GM12878 (cell line): ENCODE results near the gene PROC. TPM values are rescaled to one million over a fixed set of nuclear protein-coding genes. Genes with fewer than 3 reads are reported as not detected.

Experiments used
- ATAC-seq: fragments of 200-7000 bp; cut with Tn5 transposase; 3 replicates; pipeline ENCODE4 v1.9.1; 2020; ENCODE audit warnings: mild to moderate bottlenecking, moderate library complexity
- BruUV-seq: library from RNA; stranded (reverse); fragments of 400-500 nt; replicated peaks from 2 replicates; lab custom pipeline; 2021; lab: Mats Ljungman, UMichigan
- CTCF ChIA-PET: fragments of 300-600 bp; sonication (Branson Sonifier 250); formaldehyde crosslinking; extraction: SDS; loops from one replicate; lab custom pipeline; 2021; ENCODE audit warnings: inconsistent platforms; lab: Yijun Ruan, JAX
- POLR2A ChIA-PET: fragments of 350-600 bp; formaldehyde crosslinking; extraction: SDS; loops from one replicate; lab custom pipeline; 2021; ENCODE audit warnings: inconsistent platforms; lab: Charles Lee
- RAD21 ChIA-PET: fragments of 300-600 bp; sonication (Branson Sonifier 250); formaldehyde crosslinking; loops from one replicate; lab custom pipeline; 2023; ENCODE audit warnings: antibody characterized with exemption; ENCODE audit not compliant: unreplicated experiment; lab: Charles Lee
- SMC1A ChIA-PET: fragments of 300-600 bp; sonication (Branson Sonifier 250); formaldehyde crosslinking; loops from one replicate; lab custom pipeline; 2023; ENCODE audit not compliant: unreplicated experiment, uncharacterized antibody; lab: Charles Lee
- DNase-seq: peaks from one replicate; pipeline ENCODE4 v3.0.0-alpha.2; 2011; ENCODE audit warnings: low read depth, low spot score
- FAIRE-seq: peaks from 3 replicates; lab custom pipeline; 2011; peaks lifted over from hg19 to GRCh38; lab: Jason Lieb, UNC
- H2AFZ ChIP-seq: 2 replicates; pipeline ENCODE4 v1.6.0; 2011; ENCODE audit warnings: low read depth, low read length, control low read depth; ENCODE audit not compliant: control insufficient read depth
- H3K27ac ChIP-seq: 2 replicates; pipeline ENCODE4 v1.5.1; 2011; ENCODE audit warnings: control low read depth; ENCODE audit not compliant: control insufficient read depth, insufficient read depth
- H3K27me3 ChIP-seq, 2 experiments: replicated peaks in 1 of 2; 2 replicates each; pipeline versions ENCODE4 v1.6.0 to v1.6.1; 2011; ENCODE audit warnings: low read length in 1 of 2; ENCODE audit not compliant: control insufficient read depth in 2 of 2, insufficient read depth in 2 of 2
- H3K36me3 ChIP-seq, 2 experiments: 2 replicates each; pipeline ENCODE4 v1.5.1; 2011; ENCODE audit warnings: low read length in 1 of 2; ENCODE audit not compliant: control insufficient read depth in 2 of 2, insufficient read depth in 2 of 2
- H3K4me1 ChIP-seq: 2 replicates; pipeline ENCODE4 v1.6.1; 2011; ENCODE audit warnings: mild to moderate bottlenecking, low read length, moderate library complexity, mixed read lengths; ENCODE audit not compliant: control insufficient read depth, insufficient read depth
- H3K4me2 ChIP-seq: 2 replicates; pipeline ENCODE4 v1.6.0; 2011; ENCODE audit warnings: control low read depth; ENCODE audit not compliant: control insufficient read depth, insufficient read depth
- H3K4me3 ChIP-seq: fragments of 200-600 bp; sonication (generic); 2 replicates; pipeline ENCODE4 v1.5.1; 2016
- H3K79me2 ChIP-seq: 2 replicates; pipeline ENCODE4 v1.6.0; 2011; ENCODE audit warnings: low read length; ENCODE audit not compliant: control insufficient read depth, insufficient read depth
- H3K9ac ChIP-seq: 2 replicates; pipeline ENCODE4 v1.8.0; 2011; ENCODE audit warnings: low read length, control low read depth, mixed read lengths; ENCODE audit not compliant: control insufficient read depth, insufficient read depth
- H3K9me3 ChIP-seq: replicated peaks from 3 replicates; pipeline ENCODE4 v1.5.1; 2011; ENCODE audit warnings: mild to moderate bottlenecking, low read length; ENCODE audit not compliant: control insufficient read depth, insufficient read depth
- H4K20me1 ChIP-seq: 2 replicates; pipeline ENCODE4 v1.6.0; 2011; ENCODE audit not compliant: control insufficient read depth, insufficient read depth
- ASH2L ChIP-seq: fragments of 300-600, 200-600 bp; sonication (generic); IDR thresholded peaks from 2 replicates; pipeline ENCODE4 v1.6.1; 2017; ENCODE audit warnings: low read depth, mild to moderate bottlenecking, borderline replicate concordance
- E2F4 ChIP-seq: IDR thresholded peaks from 2 replicates; pipeline ENCODE4 v1.6.1; 2012; ENCODE audit warnings: low read depth, low read length, improper control_type of control experiment
- GATAD2B ChIP-seq: fragments of 450-650 bp; conservative IDR thresholded peaks from 2 replicates; pipeline ENCODE4 v1.6.1; 2017; ENCODE audit warnings: low read depth, mild to moderate bottlenecking, moderate library complexity
- JUNB ChIP-seq: IDR thresholded peaks from 2 replicates; pipeline ENCODE4 v1.6.1; 2016; ENCODE audit warnings: antibody characterized with exemption, mild to moderate bottlenecking
- MTA3 ChIP-seq: IDR thresholded peaks from 2 replicates; pipeline ENCODE4 v1.6.1; 2012; ENCODE audit warnings: low read length, inconsistent platforms, borderline replicate concordance
- NBN ChIP-seq: fragments of 450-650 bp; IDR thresholded peaks from 2 replicates; pipeline ENCODE4 v1.6.1; 2016
- NFIC ChIP-seq: IDR thresholded peaks from 2 replicates; pipeline ENCODE4 v1.6.1; 2012; ENCODE audit warnings: low read depth, mild to moderate bottlenecking, inconsistent platforms, low read length, moderate library complexity
- PML ChIP-seq: IDR thresholded peaks from 2 replicates; pipeline ENCODE4 v1.6.1; 2012; ENCODE audit warnings: low read length, inconsistent platforms
- RB1 ChIP-seq: fragments of 450-650 bp; formaldehyde crosslinking; IDR thresholded peaks from 2 replicates; pipeline ENCODE4 v1.6.1; 2017; ENCODE audit warnings: mild to moderate bottlenecking, borderline replicate concordance
- SP1 ChIP-seq: IDR thresholded peaks from one replicate; pipeline ENCODE4 v1.6.1; 2011; ENCODE audit warnings: low read depth, low read length
- SPI1 ChIP-seq: IDR thresholded peaks from 2 replicates; pipeline ENCODE4 v1.6.1; 2011; ENCODE audit warnings: low read depth, mild to moderate bottlenecking, low read length, moderate library complexity, borderline replicate concordance; ENCODE audit not compliant: insufficient read depth
- WRNIP1 ChIP-seq: IDR thresholded peaks from 2 replicates; pipeline ENCODE4 v1.6.1; 2011; ENCODE audit warnings: low read depth, low read length, improper control_type of control experiment, borderline replicate concordance
- ZBED1 ChIP-seq: IDR thresholded peaks from 2 replicates; pipeline ENCODE4 v1.6.1; 2016; ENCODE audit warnings: borderline replicate concordance
- ZSCAN29 ChIP-seq: fragments of 450-650 bp; IDR thresholded peaks from 2 replicates; pipeline ENCODE4 v1.6.1; 2017; ENCODE audit warnings: mild to moderate bottlenecking, moderate library complexity
- WGBS: methylation state at CpG from one replicate; pipeline ENCODE4 v1.1.6; 2016; ENCODE audit warnings: low lambda C conversion rate; ENCODE audit not compliant: insufficient replicate concordance, insufficient coverage; ENCODE audit errors: missing lambda C conversion rate; 5-methylcytosine and 5-hydroxymethylcytosine counted together
- in situ Hi-C: fragments of 300-500 bp; cut with MboI; formaldehyde crosslinking; loops from 9 replicates; pipeline ENCODE4 v1.14.3; 2018; ENCODE audit warnings: mixed read lengths
- intact Hi-C: fragments of 100-400 bp; cut with micrococcal nuclease; formaldehyde crosslinking; loops from one replicate; pipeline ENCODE4 v1.14.2; 2022; ENCODE audit not compliant: unreplicated experiment
- polyA plus RNA-seq, 11 experiments: library from polyadenylated mRNA; depleted of rRNA in 4 of 11; unstranded in 6 of 11; stranded (reverse) in 5 of 11; fragments of >200 nt; fragmentation: Nextera tagmentation in 4 of 11; fragmentation: Illumina TruSeq in 1 of 11; extraction: Ambion mirVana in 4 of 11; extraction: Trizol in 1 of 11; gene quantifications; 1 replicate in 1 of 11; 2 replicates in 10 of 11; pipeline versions ENCODE4 v1.2.1 to v1.2.3, GENCODE V29; 2011 to 2016; ENCODE audit warnings: inconsistent platforms in 2 of 11, missing spikeins in 2 of 11, low read depth in 1 of 11
- total RNA-seq, 4 experiments: library from RNA; depleted of rRNA in 3 of 4; stranded (reverse); fragments of >200 nt in 3 of 4; fragmentation: Illumina TruSeq in 1 of 4; extraction: Trizol in 1 of 4; gene quantifications; 2 replicates each; pipeline versions ENCODE4 v1.2.1 to v1.2.3, GENCODE V29; 2013 to 2021
- TF ChIP-seq, protein P1 (sequence below): IDR thresholded peaks from 2 replicates; pipeline ENCODE4 v1.6.1; 2012; ENCODE audit warnings: low read depth, low read length, improper control_type of control experiment

The PROC gene
- total and polyA plus RNA-seq, 10 of the 15 experiments (the other 5 are each of a cell fraction or from before 2014, with no cell fraction given): not detected

- Histone ChIP-seq H3K9ac (no peak overlapping the region), H2AFZ (no peak overlapping the region), H3K79me2 (no peaks in the 10 kb centered on the region), H4K20me1 (no peaks in the 10 kb centered on the region), H3K27ac (no peak overlapping the region), H3K9me3 (no peaks in the 10 kb centered on the region), H3K4me1 (peaks cover 22% of the 10 kb centered on the region), H3K4me2 (no peak overlapping the region), H3K36me3 (no peaks in the 10 kb centered on the region), H3K4me3 (no peak overlapping the region), H3K27me3 (no peaks in the 10 kb centered on the region)
- ChIA-PET POLR2A (interaction anchor here (0.6 kb wide), 1 partner anchor 474 kb away, joined by 3 read pairs; no protein-coding TSS in a partner anchor), CTCF (interaction anchor here (1.0 kb wide), 1 partner anchor 20 kb away, joined by 3 read pairs; no protein-coding TSS in a partner anchor), SMC1A (interaction anchor here (1.1 kb wide), 1 partner anchor 14 kb away, joined by 3 read pairs; no protein-coding TSS in a partner anchor), RAD21 (no interaction called here)
- DNase-seq (no peak), FAIRE-seq (no peak), ATAC-seq (no peak)
- WGBS: 73% methylated on average over 3 of the region's 3 CpGs
- TF ChIP-seq MTA3 (no peak), PML (no peak), SPI1 (no peak), NFIC (no peak), GATAD2B (no peak), E2F4 (no peak), ZBED1 (no peak), JUNB (no peak), ASH2L (no peak), RB1 (no peak), NBN (no peak), ZSCAN29 (no peak), WRNIP1 (no peak), SP1 (no peak)
- TF ChIP-seq, protein P1, sequence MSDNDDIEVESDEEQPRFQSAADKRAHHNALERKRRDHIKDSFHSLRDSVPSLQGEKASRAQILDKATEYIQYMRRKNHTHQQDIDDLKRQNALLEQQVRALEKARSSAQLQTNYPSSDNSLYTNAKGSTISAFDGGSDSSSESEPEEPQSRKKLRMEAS: no peak
- no TSS peak for BruUV-seq
- intact Hi-C loops: no loop called here
- in situ Hi-C loops: loop anchor here (25.0 kb wide), 1 partner anchor 732 kb away; the partner anchor contains the start of gene GYPC
Measured at GRCh38 chr2:127394492-127394891, 23.7 kb upstream of the PROC start.
